Endothelial cell of umbilical vein (primary cell): ENCODE data around the gene ALDH1A2. TPM values are rescaled to one million over a fixed set of nuclear protein-coding genes. Genes with fewer than 3 reads are reported as not detected.

Experiments used
- BruUV-seq: library from RNA; stranded (reverse); fragments of 400-500 nt; replicated peaks from 2 replicates; lab custom pipeline; 2021; lab: Mats Ljungman, UMichigan
- CTCF ChIA-PET: fragments of 300-600, 350-600 bp; sonication (Branson Sonifier 250); formaldehyde crosslinking; loops from one replicate; lab custom pipeline; 2021; ENCODE audit warnings: antibody characterized with exemption, inconsistent platforms; lab: Charles Lee
- POLR2A ChIA-PET: fragments of 300-600, 350-600 bp; sonication (Branson Sonifier 250); formaldehyde crosslinking; loops from one replicate; lab custom pipeline; 2021; ENCODE audit warnings: antibody characterized with exemption, inconsistent platforms; lab: Charles Lee
- DNase-seq: peaks from one replicate; pipeline ENCODE4 v3.0.0-alpha.2; 2011; ENCODE audit warnings: low read depth, low spot score
- FAIRE-seq: peaks from 2 replicates; lab custom pipeline; 2011; peaks lifted over from hg19 to GRCh38; lab: Jason Lieb, UNC
- H2AFZ ChIP-seq: 2 replicates; pipeline ENCODE4 v1.6.0; 2012; ENCODE audit warnings: low read depth, low read length, control low read depth, inconsistent platforms
- H3K27ac ChIP-seq: 2 replicates; pipeline ENCODE4 v1.5.1; 2011; ENCODE audit warnings: low read depth, mild to moderate bottlenecking, control low read depth, low read length, moderate library complexity; ENCODE audit not compliant: insufficient read depth
- H3K27me3 ChIP-seq, 2 experiments: 2 replicates each; pipeline versions ENCODE4 v1.6.0 to v1.6.1; 2011; ENCODE audit warnings: low read length in 2 of 2, mixed read lengths in 1 of 2; ENCODE audit not compliant: control insufficient read depth in 2 of 2, insufficient read depth in 2 of 2
- H3K36me3 ChIP-seq, 2 experiments: 2 replicates in 1 of 2; 3 replicates in 1 of 2; pipeline ENCODE4 v1.5.1; 2011; ENCODE audit warnings: low read length in 2 of 2, mild to moderate bottlenecking in 1 of 2, moderate library complexity in 1 of 2; ENCODE audit not compliant: control insufficient read depth in 2 of 2, insufficient read depth in 2 of 2; ENCODE audit errors: extremely low read depth in 1 of 2
- H3K4me1 ChIP-seq: 3 replicates; pipeline ENCODE4 v1.5.1; 2011; ENCODE audit warnings: mild to moderate bottlenecking, low read length; ENCODE audit not compliant: control insufficient read depth, insufficient read depth; ENCODE audit errors: extremely low read depth
- H3K4me2 ChIP-seq: 2 replicates; pipeline ENCODE4 v1.6.1; 2011; ENCODE audit warnings: low read length, control low read depth, mixed read lengths; ENCODE audit not compliant: insufficient read depth
- H3K4me3 ChIP-seq, 3 experiments: fragments of 200-600 bp in 1 of 3; sonication (generic), shearing (Covaris generic) in 1 of 3; replicated peaks in 1 of 3; 2 replicates each; pipeline ENCODE4 v1.5.1; 2011 to 2016; ENCODE audit warnings: control low read depth in 3 of 3, low read length in 3 of 3, mild to moderate bottlenecking in 2 of 3, inconsistent platforms in 1 of 3, low read depth in 1 of 3, moderate library complexity in 1 of 3; ENCODE audit not compliant: insufficient read depth in 1 of 3
- H3K79me2 ChIP-seq: 2 replicates; pipeline ENCODE4 v1.6.0; 2012; ENCODE audit warnings: low read length, inconsistent platforms; ENCODE audit not compliant: control insufficient read depth, insufficient read depth
- H3K9ac ChIP-seq: replicated peaks from 2 replicates; pipeline ENCODE3; 2011; ENCODE audit warnings: low read length, control low read depth; ENCODE audit not compliant: insufficient read depth; ENCODE audit errors: extremely low read depth
- H3K9me1 ChIP-seq: replicated peaks from 3 replicates; pipeline ENCODE4 v1.6.0; 2011; ENCODE audit warnings: mild to moderate bottlenecking, low read length; ENCODE audit not compliant: control insufficient read depth, insufficient read depth; ENCODE audit errors: extremely low read depth
- H3K9me3 ChIP-seq: replicated peaks from 2 replicates; pipeline ENCODE4 v1.5.1; 2012; ENCODE audit warnings: low read length, inconsistent platforms; ENCODE audit not compliant: control insufficient read depth, insufficient read depth
- H4K20me1 ChIP-seq: replicated peaks from 2 replicates; pipeline ENCODE3; 2011; ENCODE audit warnings: mild to moderate bottlenecking, low read length; ENCODE audit not compliant: control insufficient read depth, insufficient read depth; ENCODE audit errors: extremely low read depth
- CTCF ChIP-seq, 2 donors: IDR thresholded peaks; 1 replicate in 1 of 2; 2 replicates in 1 of 2; pipeline ENCODE4 v1.5.1; 2011; ENCODE audit warnings: low read length in 2 of 2, mild to moderate bottlenecking in 2 of 2, moderate library complexity in 2 of 2, control low read depth in 1 of 2, inconsistent platforms in 1 of 2, low read depth in 1 of 2; ENCODE audit not compliant: insufficient read depth in 1 of 2; ENCODE audit errors: extremely low read depth in 1 of 2
- EZH2 ChIP-seq: IDR thresholded peaks from 2 replicates; pipeline ENCODE4 v1.6.1; 2012; ENCODE audit warnings: borderline replicate concordance, low read depth, mild to moderate bottlenecking, moderate library complexity, low read length, inconsistent platforms; ENCODE audit not compliant: severe bottlenecking
- FOS ChIP-seq: IDR thresholded peaks from 2 replicates; pipeline ENCODE4 v1.6.1; 2011; ENCODE audit warnings: mild to moderate bottlenecking, low read length, moderate library complexity, borderline replicate concordance; ENCODE audit not compliant: insufficient read depth
- GATA2 ChIP-seq: IDR thresholded peaks from 2 replicates; pipeline ENCODE4 v1.7.0; 2011; ENCODE audit warnings: low read depth, mild to moderate bottlenecking, moderate library complexity, mixed read lengths, low read length; ENCODE audit not compliant: insufficient read length, insufficient read depth
- JUN ChIP-seq: IDR thresholded peaks from 2 replicates; pipeline ENCODE4 v1.6.1; 2011; ENCODE audit warnings: borderline replicate concordance, low read depth; ENCODE audit not compliant: insufficient read length, insufficient read depth
- MAX ChIP-seq: IDR thresholded peaks from 2 replicates; pipeline ENCODE4 v1.6.1; 2011; ENCODE audit not compliant: insufficient read depth, insufficient read length
- MYC ChIP-seq: IDR thresholded peaks from one replicate; pipeline ENCODE4 v1.6.1; 2011; ENCODE audit warnings: mild to moderate bottlenecking, low read depth, low read length
- POLR2A ChIP-seq: IDR thresholded peaks from 2 replicates; pipeline ENCODE4 v1.6.1; 2012; ENCODE audit warnings: low read depth, mild to moderate bottlenecking, control low read depth, low read length
- POLR2AphosphoS5 ChIP-seq: IDR thresholded peaks from 2 replicates; pipeline ENCODE4 v1.6.1; 2012; ENCODE audit warnings: low read depth, mild to moderate bottlenecking, control low read depth, low read length, moderate library complexity; ENCODE audit not compliant: insufficient read depth
- dilution Hi-C: fragments of 300-500 bp; cut with MboI; formaldehyde crosslinking; loops from one replicate; pipeline ENCODE4 v1.15.0; 2019; ENCODE audit warnings: low sequenced_read_pairs; ENCODE audit not compliant: extremely low pct_ligation_motif_present
- intact Hi-C: fragments of 100-400 bp; cut with micrococcal nuclease; formaldehyde crosslinking; loops from one replicate; pipeline ENCODE4 v1.10.0; 2022
- polyA plus RNA-seq, 4 experiments: library from polyadenylated mRNA; depleted of rRNA in 3 of 4; stranded (reverse) in 3 of 4; unstranded in 1 of 4; fragments of >200 nt; gene quantifications; 2 replicates each; pipeline versions ENCODE4 v1.2.1 to v1.2.3, GENCODE V29; 2011 to 2012; ENCODE audit warnings: missing spikeins in 1 of 4
- total RNA-seq: library from RNA; stranded (reverse); gene quantifications from 2 replicates; pipeline ENCODE4 v1.2.3, GENCODE V29; 2021

Gene ALDH1A2
- total and polyA plus RNA-seq, 2 donors (not counting 3 experiments of a cell fraction or from before 2014, with no cell fraction given) = 16.3 to 34.9 TPM

GRCh38 chr15:58016581-58017175 lies 48.8 kb downstream of the ALDH1A2 start:
- dilution Hi-C loops (no loop called here), intact Hi-C loops (no loop called here)
- Histone ChIP-seq H3K4me2 (no peak overlapping the region), H2AFZ (no peak overlapping the region), H4K20me1 (no peaks in the 10 kb centered on the region), H3K9me3 (no peaks in the 10 kb centered on the region), H3K4me1 (peaks cover 12% of the 10 kb centered on the region), H3K9ac (no peak overlapping the region), H3K27ac (no peak overlapping the region), H3K9me1 (no peaks in the 10 kb centered on the region), H3K4me3 (no peak overlapping the region), H3K79me2 (no peaks in the 10 kb centered on the region), H3K36me3 (no peaks in the 10 kb centered on the region), H3K27me3 (no peaks in the 10 kb centered on the region)
- FAIRE-seq (no peak), DNase-seq (no peak)
- ChIA-PET POLR2A (no interaction called here), CTCF (no interaction called here)
- no peak for TF ChIP-seq MAX
- TF ChIP-seq POLR2A = no peak
- TF ChIP-seq GATA2 = no peak
- TF ChIP-seq MYC = no peak
- no peak for TF ChIP-seq CTCF (IDR thresholded peaks at IDR 0.05; ENCODE audit: extremely low read depth in 1 of 2, insufficient read depth in 1 of 2, low read depth in 1 of 2, low read length in 2 of 2)
- TF ChIP-seq FOS = no peak
- TF ChIP-seq POLR2AphosphoS5 = no peak
- no peak for TF ChIP-seq EZH2
- TF ChIP-seq JUN = no peak
- no TSS peak for BruUV-seq
